HG03060 (cell line): ENCODE results near the gene VIL1.

Source experiments
- ATAC-seq: cut with Tn5 transposase; IDR thresholded peaks from one replicate; pipeline ENCODE4 v1.9.1; 2021; ENCODE audit warnings: low read depth, moderate number of reproducible peaks; ENCODE audit not compliant: unreplicated experiment

VIL1 gene

GRCh38 chr2:218418717-218419458, at the start of gene VIL1:
TSS of gene VIL1 (plus strand) at chr2:218419123. CDS start at chr2:218423779, 4,656 bp downstream.
- ATAC-seq, result no peak

GRCh38 chr2:218369330-218369729, 49.6 kb upstream of the VIL1 start:
- no peak for ATAC-seq

GRCh38 chr2:218370410-218371063, 48.4 kb upstream of the VIL1 start:
- no peak for ATAC-seq

- ATAC-seq, result no peak
Measured at GRCh38 chr2:218371983-218372350, 47.0 kb upstream of the VIL1 start.

GRCh38 chr2:218374795-218375194, 44.1 kb upstream of the VIL1 start:
- ATAC-seq, result no peak

GRCh38 chr2:218375212-218375611, 43.7 kb upstream of the VIL1 start:
- ATAC-seq, result no peak

- ATAC-seq, result no peak
Measured at GRCh38 chr2:218378053-218378452, 40.9 kb upstream of the VIL1 start.

- ATAC-seq, result no peak
Measured at GRCh38 chr2:218381916-218382366, 37.0 kb upstream of the VIL1 start, which contains the start of gene SLC11A1. TSS of gene SLC11A1 (plus strand) at chr2:218382273. CDS start at chr2:218382369, 96 bp downstream.

GRCh38 chr2:218382785-218383184, 36.1 kb upstream of the VIL1 start:
- ATAC-seq, result no peak

- no peak for ATAC-seq
Measured at GRCh38 chr2:218383892-218384519, 34.9 kb upstream of the VIL1 start.

- ATAC-seq, result no peak
Measured at GRCh38 chr2:218384975-218385374, 33.9 kb upstream of the VIL1 start.

- no peak for ATAC-seq
Measured at GRCh38 chr2:218386505-218387368, 32.2 kb upstream of the VIL1 start.

- no peak for ATAC-seq
Measured at GRCh38 chr2:218387369-218388194, 31.3 kb upstream of the VIL1 start.

GRCh38 chr2:218389333-218390150, 29.4 kb upstream of the VIL1 start:
- no peak for ATAC-seq

- no peak for ATAC-seq
Measured at GRCh38 chr2:218391202-218391601, 27.7 kb upstream of the VIL1 start.

GRCh38 chr2:218392459-218392858, 26.5 kb upstream of the VIL1 start:
- no peak for ATAC-seq

- no peak for ATAC-seq
Measured at GRCh38 chr2:218392891-218393462, 25.9 kb upstream of the VIL1 start.

- no peak for ATAC-seq
Measured at GRCh38 chr2:218393750-218394290, 25.1 kb upstream of the VIL1 start.
